ENCODE data around the gene RAB11B. TPM values are rescaled to one million over a fixed set of nuclear protein-coding genes. Genes with fewer than 3 reads are reported as not detected.

Gene RAB11B
- total and polyA plus RNA-seq, 9 of the 15 experiments (the other 6 are each of a cell fraction or from before 2014, with no cell fraction given), result 0.74 to 71.0 (median 13.8) TPM

DNA sequence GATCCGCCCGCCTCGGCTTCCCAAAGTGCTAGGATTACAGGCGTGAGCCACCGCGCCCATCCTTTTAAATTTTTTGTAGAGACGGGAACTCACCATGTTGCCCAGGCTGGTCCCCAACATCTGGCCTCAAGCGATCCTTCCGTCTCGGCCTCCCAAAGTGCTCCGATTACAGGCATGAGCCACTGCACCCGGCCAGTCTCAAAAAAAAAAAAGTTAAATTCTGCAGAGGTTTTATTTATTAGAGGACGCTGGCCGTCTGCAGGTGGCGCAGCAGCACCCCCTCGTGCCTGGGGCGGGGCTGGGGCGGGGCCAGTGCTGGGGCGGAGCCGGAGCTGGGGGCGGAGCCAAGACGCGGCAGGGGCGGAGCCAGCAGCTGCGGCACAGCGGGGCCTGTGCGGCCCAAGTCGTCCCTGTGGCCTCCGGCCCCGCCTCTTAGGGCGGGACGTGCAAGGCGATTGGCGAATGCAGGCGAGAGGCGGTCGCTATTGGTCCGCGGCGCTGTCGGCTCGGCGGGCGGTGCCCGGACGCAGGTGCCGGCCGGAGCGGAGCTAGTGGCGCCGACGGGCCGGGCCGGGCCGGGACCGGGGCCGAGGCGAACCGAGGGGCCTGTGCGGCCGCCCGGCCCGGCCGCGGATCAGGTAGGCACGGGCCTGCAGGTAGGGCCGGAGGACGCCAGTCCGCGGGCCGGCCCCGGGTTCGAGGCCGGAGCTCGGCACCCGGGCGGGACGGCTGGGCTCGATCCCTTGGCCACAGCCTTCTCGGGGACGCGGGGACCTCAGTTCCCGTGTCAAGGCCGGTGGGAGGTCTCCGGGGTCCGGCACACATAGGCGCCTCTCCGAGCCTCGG lies 22.8 kb downstream of the RAB11B start, which contains the start of gene MARCHF2 (continued):
- TF ChIP-seq, protein P1, sequence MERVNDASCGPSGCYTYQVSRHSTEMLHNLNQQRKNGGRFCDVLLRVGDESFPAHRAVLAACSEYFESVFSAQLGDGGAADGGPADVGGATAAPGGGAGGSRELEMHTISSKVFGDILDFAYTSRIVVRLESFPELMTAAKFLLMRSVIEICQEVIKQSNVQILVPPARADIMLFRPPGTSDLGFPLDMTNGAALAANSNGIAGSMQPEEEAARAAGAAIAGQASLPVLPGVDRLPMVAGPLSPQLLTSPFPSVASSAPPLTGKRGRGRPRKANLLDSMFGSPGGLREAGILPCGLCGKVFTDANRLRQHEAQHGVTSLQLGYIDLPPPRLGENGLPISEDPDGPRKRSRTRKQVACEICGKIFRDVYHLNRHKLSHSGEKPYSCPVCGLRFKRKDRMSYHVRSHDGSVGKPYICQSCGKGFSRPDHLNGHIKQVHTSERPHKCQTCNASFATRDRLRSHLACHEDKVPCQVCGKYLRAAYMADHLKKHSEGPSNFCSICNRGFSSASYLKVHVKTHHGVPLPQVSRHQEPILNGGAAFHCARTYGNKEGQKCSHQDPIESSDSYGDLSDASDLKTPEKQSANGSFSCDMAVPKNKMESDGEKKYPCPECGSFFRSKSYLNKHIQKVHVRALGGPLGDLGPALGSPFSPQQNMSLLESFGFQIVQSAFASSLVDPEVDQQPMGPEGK (CRISPR knock-in tag; IDR thresholded peaks at IDR 0.05; ENCODE audit: borderline replicate concordance), result no peak
- TF ChIP-seq GTF2F1 (IDR thresholded peaks at IDR 0.05; ENCODE audit: low read depth, low read length) (no peak), CC2D1A (IDR thresholded peaks at IDR 0.05) (no peak), ZNF778 (CRISPR knock-in tag; IDR thresholded peaks at IDR 0.05) (no peak), U2AF2 (optimal IDR thresholded peaks at IDR 0.05; ENCODE audit: low read depth, low read length) (no peak), SIN3B (IDR thresholded peaks at IDR 0.05; ENCODE audit: low read depth) (0 out of 2 replicates have a peak, but pooled peaks have one; percentile 17), BDP1 (IDR thresholded peaks at IDR 0.05; ENCODE audit: insufficient read depth, insufficient read length) (no peak), ZNF780A (CRISPR knock-in tag; IDR thresholded peaks at IDR 0.05) (no peak), U2AF1 (optimal IDR thresholded peaks at IDR 0.05; ENCODE audit: low read depth, low read length) (no peak), TAF9B (IDR thresholded peaks at IDR 0.05; ENCODE audit: partially characterized antibody) (no peak), NR1H2 (CRISPR knock-in tag; IDR thresholded peaks at IDR 0.05) (no peak), ARID2 (IDR thresholded peaks at IDR 0.05) (no peak), BMI1 (IDR thresholded peaks at IDR 0.05; ENCODE audit: low read length) (no peak), SP1 (CRISPR knock-in tag; IDR thresholded peaks at IDR 0.05) (peak; percentile 92), EHMT2 (IDR thresholded peaks at IDR 0.05) (no peak), RBM25 (IDR thresholded peaks at IDR 0.05; ENCODE audit: low read depth, low read length, severe bottlenecking) (peak; percentile 100)
- TF ChIP-seq, protein P2, sequence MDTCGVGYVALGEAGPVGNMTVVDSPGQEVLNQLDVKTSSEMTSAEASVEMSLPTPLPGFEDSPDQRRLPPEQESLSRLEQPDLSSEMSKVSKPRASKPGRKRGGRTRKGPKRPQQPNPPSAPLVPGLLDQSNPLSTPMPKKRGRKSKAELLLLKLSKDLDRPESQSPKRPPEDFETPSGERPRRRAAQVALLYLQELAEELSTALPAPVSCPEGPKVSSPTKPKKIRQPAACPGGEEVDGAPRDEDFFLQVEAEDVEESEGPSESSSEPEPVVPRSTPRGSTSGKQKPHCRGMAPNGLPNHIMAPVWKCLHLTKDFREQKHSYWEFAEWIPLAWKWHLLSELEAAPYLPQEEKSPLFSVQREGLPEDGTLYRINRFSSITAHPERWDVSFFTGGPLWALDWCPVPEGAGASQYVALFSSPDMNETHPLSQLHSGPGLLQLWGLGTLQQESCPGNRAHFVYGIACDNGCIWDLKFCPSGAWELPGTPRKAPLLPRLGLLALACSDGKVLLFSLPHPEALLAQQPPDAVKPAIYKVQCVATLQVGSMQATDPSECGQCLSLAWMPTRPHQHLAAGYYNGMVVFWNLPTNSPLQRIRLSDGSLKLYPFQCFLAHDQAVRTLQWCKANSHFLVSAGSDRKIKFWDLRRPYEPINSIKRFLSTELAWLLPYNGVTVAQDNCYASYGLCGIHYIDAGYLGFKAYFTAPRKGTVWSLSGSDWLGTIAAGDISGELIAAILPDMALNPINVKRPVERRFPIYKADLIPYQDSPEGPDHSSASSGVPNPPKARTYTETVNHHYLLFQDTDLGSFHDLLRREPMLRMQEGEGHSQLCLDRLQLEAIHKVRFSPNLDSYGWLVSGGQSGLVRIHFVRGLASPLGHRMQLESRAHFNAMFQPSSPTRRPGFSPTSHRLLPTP (IDR thresholded peaks at IDR 0.05; ENCODE audit: borderline replicate concordance, extremely low read depth, insufficient read length), result no peak
- TF ChIP-seq, protein P3, sequence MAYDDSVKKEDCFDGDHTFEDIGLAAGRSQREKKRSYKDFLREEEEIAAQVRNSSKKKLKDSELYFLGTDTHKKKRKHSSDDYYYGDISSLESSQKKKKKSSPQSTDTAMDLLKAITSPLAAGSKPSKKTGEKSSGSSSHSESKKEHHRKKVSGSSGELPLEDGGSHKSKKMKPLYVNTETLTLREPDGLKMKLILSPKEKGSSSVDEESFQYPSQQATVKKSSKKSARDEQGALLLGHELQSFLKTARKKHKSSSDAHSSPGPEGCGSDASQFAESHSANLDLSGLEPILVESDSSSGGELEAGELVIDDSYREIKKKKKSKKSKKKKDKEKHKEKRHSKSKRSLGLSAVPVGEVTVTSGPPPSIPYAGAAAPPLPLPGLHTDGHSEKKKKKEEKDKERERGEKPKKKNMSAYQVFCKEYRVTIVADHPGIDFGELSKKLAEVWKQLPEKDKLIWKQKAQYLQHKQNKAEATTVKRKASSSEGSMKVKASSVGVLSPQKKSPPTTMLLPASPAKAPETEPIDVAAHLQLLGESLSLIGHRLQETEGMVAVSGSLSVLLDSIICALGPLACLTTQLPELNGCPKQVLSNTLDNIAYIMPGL (CRISPR knock-in tag; IDR thresholded peaks at IDR 0.05), result no peak
- TF ChIP-seq, protein P4, sequence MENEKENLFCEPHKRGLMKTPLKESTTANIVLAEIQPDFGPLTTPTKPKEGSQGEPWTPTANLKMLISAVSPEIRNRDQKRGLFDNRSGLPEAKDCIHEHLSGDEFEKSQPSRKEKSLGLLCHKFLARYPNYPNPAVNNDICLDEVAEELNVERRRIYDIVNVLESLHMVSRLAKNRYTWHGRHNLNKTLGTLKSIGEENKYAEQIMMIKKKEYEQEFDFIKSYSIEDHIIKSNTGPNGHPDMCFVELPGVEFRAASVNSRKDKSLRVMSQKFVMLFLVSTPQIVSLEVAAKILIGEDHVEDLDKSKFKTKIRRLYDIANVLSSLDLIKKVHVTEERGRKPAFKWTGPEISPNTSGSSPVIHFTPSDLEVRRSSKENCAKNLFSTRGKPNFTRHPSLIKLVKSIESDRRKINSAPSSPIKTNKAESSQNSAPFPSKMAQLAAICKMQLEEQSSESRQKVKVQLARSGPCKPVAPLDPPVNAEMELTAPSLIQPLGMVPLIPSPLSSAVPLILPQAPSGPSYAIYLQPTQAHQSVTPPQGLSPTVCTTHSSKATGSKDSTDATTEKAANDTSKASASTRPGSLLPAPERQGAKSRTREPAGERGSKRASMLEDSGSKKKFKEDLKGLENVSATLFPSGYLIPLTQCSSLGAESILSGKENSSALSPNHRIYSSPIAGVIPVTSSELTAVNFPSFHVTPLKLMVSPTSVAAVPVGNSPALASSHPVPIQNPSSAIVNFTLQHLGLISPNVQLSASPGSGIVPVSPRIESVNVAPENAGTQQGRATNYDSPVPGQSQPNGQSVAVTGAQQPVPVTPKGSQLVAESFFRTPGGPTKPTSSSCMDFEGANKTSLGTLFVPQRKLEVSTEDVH (IDR thresholded peaks at IDR 0.05; ENCODE audit: low read depth, partially characterized antibody), result no peak

Data from K562 (cell line).